Adrenal gland (tissue), 12 donors: Measurements from ENCODE around the gene CDYL2. TPM values are rescaled to one million over a fixed set of nuclear protein-coding genes. Genes with fewer than 3 reads are reported as not detected.

Source experiments
- DNase-seq, 7 donors: peaks; one replicate each; pipeline ENCODE4 v3.0.0-alpha.2; 2019 to 2020
- H3K27ac ChIP-seq, 5 donors: fragments of 200-600 bp; sonication (generic) in 4 of 5; 1 replicate in 3 of 5; 2 replicates in 2 of 5; pipeline versions ENCODE4 v1.5.1 to v1.8.0; 2016 to 2020; ENCODE audit warnings: mild to moderate bottlenecking in 1 of 5
- H3K27me3 ChIP-seq: fragments of 200-600 bp; 2 replicates; pipeline ENCODE4 v1.8.0; 2021
- H3K36me3 ChIP-seq, 2 donors: fragments of 200-600 bp; replicated peaks in 1 of 2; 1 replicate in 1 of 2; 2 replicates in 1 of 2; pipeline versions ENCODE4 v1.5.1 to v1.8.0; 2018 to 2022
- H3K4me1 ChIP-seq, 2 donors: fragments of 200-600 bp; replicated peaks in 1 of 2; 1 replicate in 1 of 2; 2 replicates in 1 of 2; pipeline versions ENCODE4 v1.5.1 to v1.8.0; 2018 to 2021
- H3K4me3 ChIP-seq, 4 donors: fragments of 200-600 bp; sonication (generic) in 3 of 4; one replicate each; pipeline ENCODE4 v1.5.1; 2016 to 2018
- H3K9me3 ChIP-seq, 3 donors: fragments of 200-600 bp; sonication (generic) in 1 of 3; replicated peaks in 1 of 3; 1 replicate in 2 of 3; 2 replicates in 1 of 3; pipeline versions ENCODE4 v1.5.1 to v1.8.0; 2016 to 2021
- POLR2A ChIP-seq, 2 donors: fragments of 450-650 bp; IDR thresholded peaks; one replicate each; pipeline ENCODE4 v1.6.1; 2017; ENCODE audit warnings: antibody characterized with exemption in 2 of 2, mild to moderate bottlenecking in 2 of 2, moderate library complexity in 1 of 2
- WGBS, 4 donors: extraction: QIAGEN DNeasy Blood & Tissue Kit in 2 of 4; methylation state at CpG; one replicate each; pipeline versions ENCODE4 v1.1.5 to v1.1.7; 2013 to 2017; 5-methylcytosine and 5-hydroxymethylcytosine counted together
- intact Hi-C, 2 donors: fragments of 100-400 bp; cut with DNase I; formaldehyde crosslinking; loops; one replicate each; pipeline versions ENCODE4 v1.14.1 to v1.15.0; 2022 to 2023
- polyA plus RNA-seq, 3 donors: library from polyadenylated mRNA; stranded (reverse); fragments of 200-250 nt in 2 of 3; fragments of 350-450 nt in 1 of 3; fragmentation: Illumina TruSeq in 1 of 3; extraction: RNeasy Lipid Tissue Mini Kit (QIAGEN cat#74804) in 1 of 3; gene quantifications; one replicate each; pipeline ENCODE4 v1.2.3, GENCODE V29; 2013 to 2014
- total RNA-seq, 9 donors: library from RNA; depleted of rRNA in 4 of 9; stranded (reverse); fragments of >200 nt in 4 of 9; fragments of 120-200 nt in 1 of 9; fragmentation: NEBNext Ultra II Directional in 1 of 9; extraction: Animal tissue kit (Norgen Biotek cat#: 25700) in 1 of 9; gene quantifications; one replicate each; pipeline versions ENCODE4 v1.1.0 to v1.2.4, GENCODE V29; 2013 to 2023
- TF ChIP-seq, protein P1 (sequence below), 6 experiments: fragments of 450-650 bp in 4 of 6; fragments of 200-600 bp in 2 of 6; sonication (generic) in 1 of 6; IDR thresholded peaks; 1 replicate in 5 of 6; 2 replicates in 1 of 6; pipeline versions ENCODE4 v1.5.1 to v1.8.0; 2016 to 2021; ENCODE audit warnings: antibody characterized with exemption in 6 of 6, mild to moderate bottlenecking in 2 of 6, moderate library complexity in 1 of 6
- donor health status: healthy with polysubstance abuse.
- donor health status: Bipolar disorder and iron deficiency.
- donor health status: DM: yes; HTN: yes; CAD: no.
- donor health status: DM: no; HTN: no; CAD: no.
- donor health status: DM: no; HTN: no; CAD: no.
- donor health status: DM: yes; HTN: yes; CAD: no.

Gene CDYL2
- total and polyA plus RNA-seq, 12 donors = 0.61 to 14.0 (median 7.6) TPM

DNA sequence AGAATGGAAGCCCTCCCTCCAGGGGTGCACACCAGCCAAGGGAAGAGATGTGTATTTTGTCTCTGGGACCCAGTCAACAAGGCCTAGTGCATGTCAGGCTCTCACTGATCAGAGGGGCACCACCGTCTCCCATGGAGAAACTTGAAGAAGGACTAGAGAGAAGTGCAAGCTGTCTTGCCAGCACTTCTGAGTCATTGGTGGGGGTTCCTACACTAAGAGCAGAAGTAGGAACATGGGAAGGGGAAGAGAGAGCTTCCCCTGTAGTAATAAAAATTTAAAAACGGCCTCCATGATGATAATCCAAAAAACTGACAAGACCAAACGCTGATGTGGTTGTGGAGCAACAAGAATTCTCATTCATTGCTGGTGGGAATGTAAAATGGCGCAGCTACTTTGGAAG lies 217.3 kb downstream of the CDYL2 start:
- Histone ChIP-seq H3K27ac (no peak overlapping the region), H3K4me3 (no peak overlapping the region), H3K9me3 (no peaks in the 10 kb centered on the region), H3K4me1 (no peaks in the 10 kb centered on the region), H3K36me3 (no peaks in the 10 kb centered on the region), H3K27me3 (no peaks in the 10 kb centered on the region)
- intact Hi-C loops = no loop called here
- DNase-seq = peak in 1 of 7 donors; percentile 10
- WGBS, 4 donors = 70 to 77% (median 72%) methylated on average over 4 of the region's 4 CpGs
- TF ChIP-seq, protein P1, sequence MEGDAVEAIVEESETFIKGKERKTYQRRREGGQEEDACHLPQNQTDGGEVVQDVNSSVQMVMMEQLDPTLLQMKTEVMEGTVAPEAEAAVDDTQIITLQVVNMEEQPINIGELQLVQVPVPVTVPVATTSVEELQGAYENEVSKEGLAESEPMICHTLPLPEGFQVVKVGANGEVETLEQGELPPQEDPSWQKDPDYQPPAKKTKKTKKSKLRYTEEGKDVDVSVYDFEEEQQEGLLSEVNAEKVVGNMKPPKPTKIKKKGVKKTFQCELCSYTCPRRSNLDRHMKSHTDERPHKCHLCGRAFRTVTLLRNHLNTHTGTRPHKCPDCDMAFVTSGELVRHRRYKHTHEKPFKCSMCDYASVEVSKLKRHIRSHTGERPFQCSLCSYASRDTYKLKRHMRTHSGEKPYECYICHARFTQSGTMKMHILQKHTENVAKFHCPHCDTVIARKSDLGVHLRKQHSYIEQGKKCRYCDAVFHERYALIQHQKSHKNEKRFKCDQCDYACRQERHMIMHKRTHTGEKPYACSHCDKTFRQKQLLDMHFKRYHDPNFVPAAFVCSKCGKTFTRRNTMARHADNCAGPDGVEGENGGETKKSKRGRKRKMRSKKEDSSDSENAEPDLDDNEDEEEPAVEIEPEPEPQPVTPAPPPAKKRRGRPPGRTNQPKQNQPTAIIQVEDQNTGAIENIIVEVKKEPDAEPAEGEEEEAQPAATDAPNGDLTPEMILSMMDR (IDR thresholded peaks at IDR 0.05) = no peak
- no peak for TF ChIP-seq POLR2A (IDR thresholded peaks at IDR 0.05)

DNA sequence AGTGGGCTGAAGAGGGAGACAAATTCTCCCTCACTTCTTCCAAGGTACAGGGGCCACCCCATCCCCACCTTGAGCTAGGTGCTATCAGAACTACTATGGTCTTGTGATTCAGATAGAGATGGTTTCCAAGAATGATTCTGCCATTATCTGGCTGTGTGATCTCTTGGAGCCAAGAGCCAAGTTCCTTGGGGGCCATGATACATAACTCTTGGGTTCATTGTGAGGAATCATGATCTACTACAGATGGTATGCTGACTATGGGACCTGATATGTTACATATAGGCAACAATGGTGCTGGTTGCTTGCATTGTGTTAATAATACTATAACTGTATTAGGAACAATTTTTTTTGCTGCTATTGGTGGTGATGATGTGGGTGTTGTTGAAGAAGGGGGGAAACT lies 217.9 kb downstream of the CDYL2 start:
- Histone ChIP-seq H3K4me3 (no peak overlapping the region), H3K27me3 (no peaks in the 10 kb centered on the region), H3K36me3 (no peaks in the 10 kb centered on the region), H3K4me1 (no peaks in the 10 kb centered on the region), H3K27ac (no peak overlapping the region), H3K9me3 (no peaks in the 10 kb centered on the region)
- intact Hi-C loops = no loop called here
- TF ChIP-seq POLR2A (IDR thresholded peaks at IDR 0.05) = no peak
- TF ChIP-seq, protein P1 (IDR thresholded peaks at IDR 0.05) = no peak
- no peak for DNase-seq

DNA sequence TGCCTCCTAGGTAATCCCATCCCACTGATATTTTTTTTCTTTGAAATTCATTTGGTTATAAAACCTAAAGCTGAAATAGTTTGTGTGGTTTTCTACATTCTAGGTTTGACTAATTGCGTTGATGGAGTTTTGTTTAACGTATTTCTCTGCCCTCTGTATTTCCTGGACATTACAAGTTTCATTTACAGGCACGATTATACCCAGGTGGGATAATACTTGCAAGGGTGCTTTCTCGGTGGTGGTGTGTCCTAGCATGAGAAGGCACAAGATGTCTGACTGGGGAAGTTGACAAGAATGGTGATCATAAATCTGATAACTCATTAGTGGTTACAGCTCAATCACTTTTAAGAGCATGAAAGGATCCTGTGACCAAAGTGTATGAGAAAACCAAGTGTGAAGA lies 218.6 kb downstream of the CDYL2 start:
- no peak for TF ChIP-seq POLR2A (IDR thresholded peaks at IDR 0.05)
- TF ChIP-seq, protein P1 (IDR thresholded peaks at IDR 0.05) = no peak
- H3K4me3 ChIP-seq = no peak overlapping the region
- WGBS, 4 donors = 72 to 82% (median 79%) methylated on average over 4 of the region's 4 CpGs
- intact Hi-C loops = no loop called here
- H3K27ac ChIP-seq = no peak overlapping the region
- no peaks in the 10 kb centered on the region for H3K27me3 ChIP-seq
- no peak for DNase-seq
- no peaks in the 10 kb centered on the region for H3K9me3 ChIP-seq
- no peaks in the 10 kb centered on the region for H3K36me3 ChIP-seq
- H3K4me1 ChIP-seq = no peaks in the 10 kb centered on the region

DNA sequence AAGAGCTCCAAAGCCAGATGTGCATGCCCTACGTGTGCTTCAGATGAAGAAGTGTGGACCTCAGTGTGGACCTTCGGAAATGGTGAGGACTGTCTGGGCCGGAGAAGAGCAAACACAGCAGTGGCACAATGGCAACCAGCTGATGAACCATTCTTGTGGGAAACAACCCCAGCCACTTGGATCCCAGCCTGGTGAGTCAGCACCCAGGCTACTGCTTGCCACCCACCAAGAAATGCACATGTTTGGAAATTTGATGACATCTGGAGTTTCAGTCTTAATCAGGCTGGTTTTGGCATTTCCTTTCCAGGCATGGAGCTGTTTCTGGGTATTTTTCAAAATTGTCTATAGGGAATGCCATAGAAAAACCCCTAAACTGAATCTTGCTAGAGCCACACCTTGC lies 220.9 kb downstream of the CDYL2 start:
- no peaks in the 10 kb centered on the region for H3K4me1 ChIP-seq
- no peaks in the 10 kb centered on the region for H3K27me3 ChIP-seq
- no peak overlapping the region for H3K27ac ChIP-seq
- 74 to 95% (median 85%) methylated on average over 3 of the region's 3 CpGs for WGBS, 4 donors
- H3K36me3 ChIP-seq = no peaks in the 10 kb centered on the region
- peak in 6 of 7 donors; percentile 18 to 59 (median 22) for DNase-seq
- intact Hi-C loops = no loop called here
- no peaks in the 10 kb centered on the region for H3K9me3 ChIP-seq
- TF ChIP-seq, protein P1 (IDR thresholded peaks at IDR 0.05) = no peak
- no peak for TF ChIP-seq POLR2A (IDR thresholded peaks at IDR 0.05)
- H3K4me3 ChIP-seq = no peak overlapping the region
